Endothelial cell of umbilical vein (primary cell): Measurements from ENCODE around the gene RAC3.

ENCODE experiments used
- EZH2 ChIP-seq: IDR thresholded peaks from 2 replicates; pipeline ENCODE4 v1.6.1; 2012; ENCODE audit warnings: borderline replicate concordance, low read depth, mild to moderate bottlenecking, moderate library complexity, low read length, inconsistent platforms; ENCODE audit not compliant: severe bottlenecking
- FOS ChIP-seq: IDR thresholded peaks from 2 replicates; pipeline ENCODE4 v1.6.1; 2011; ENCODE audit warnings: mild to moderate bottlenecking, low read length, moderate library complexity, borderline replicate concordance; ENCODE audit not compliant: insufficient read depth
- POLR2A ChIP-seq: IDR thresholded peaks from 2 replicates; pipeline ENCODE4 v1.6.1; 2012; ENCODE audit warnings: low read depth, mild to moderate bottlenecking, control low read depth, low read length
- POLR2AphosphoS5 ChIP-seq: IDR thresholded peaks from 2 replicates; pipeline ENCODE4 v1.6.1; 2012; ENCODE audit warnings: low read depth, mild to moderate bottlenecking, control low read depth, low read length, moderate library complexity; ENCODE audit not compliant: insufficient read depth
- TF ChIP-seq, protein P1 (sequence below), 2 donors: IDR thresholded peaks; 1 replicate in 1 of 2; 2 replicates in 1 of 2; pipeline ENCODE4 v1.5.1; 2011; ENCODE audit warnings: low read length in 2 of 2, mild to moderate bottlenecking in 2 of 2, moderate library complexity in 2 of 2, control low read depth in 1 of 2, inconsistent platforms in 1 of 2, low read depth in 1 of 2; ENCODE audit not compliant: insufficient read depth in 1 of 2; ENCODE audit errors: extremely low read depth in 1 of 2
- TF ChIP-seq, protein P2 (sequence below): IDR thresholded peaks from 2 replicates; pipeline ENCODE4 v1.6.1; 2011; ENCODE audit not compliant: insufficient read depth, insufficient read length

- TF ChIP-seq, protein P1, sequence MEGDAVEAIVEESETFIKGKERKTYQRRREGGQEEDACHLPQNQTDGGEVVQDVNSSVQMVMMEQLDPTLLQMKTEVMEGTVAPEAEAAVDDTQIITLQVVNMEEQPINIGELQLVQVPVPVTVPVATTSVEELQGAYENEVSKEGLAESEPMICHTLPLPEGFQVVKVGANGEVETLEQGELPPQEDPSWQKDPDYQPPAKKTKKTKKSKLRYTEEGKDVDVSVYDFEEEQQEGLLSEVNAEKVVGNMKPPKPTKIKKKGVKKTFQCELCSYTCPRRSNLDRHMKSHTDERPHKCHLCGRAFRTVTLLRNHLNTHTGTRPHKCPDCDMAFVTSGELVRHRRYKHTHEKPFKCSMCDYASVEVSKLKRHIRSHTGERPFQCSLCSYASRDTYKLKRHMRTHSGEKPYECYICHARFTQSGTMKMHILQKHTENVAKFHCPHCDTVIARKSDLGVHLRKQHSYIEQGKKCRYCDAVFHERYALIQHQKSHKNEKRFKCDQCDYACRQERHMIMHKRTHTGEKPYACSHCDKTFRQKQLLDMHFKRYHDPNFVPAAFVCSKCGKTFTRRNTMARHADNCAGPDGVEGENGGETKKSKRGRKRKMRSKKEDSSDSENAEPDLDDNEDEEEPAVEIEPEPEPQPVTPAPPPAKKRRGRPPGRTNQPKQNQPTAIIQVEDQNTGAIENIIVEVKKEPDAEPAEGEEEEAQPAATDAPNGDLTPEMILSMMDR (IDR thresholded peaks at IDR 0.05; ENCODE audit: extremely low read depth in 1 of 2, insufficient read depth in 1 of 2, low read depth in 1 of 2, low read length in 2 of 2) = no peak
- TF ChIP-seq POLR2AphosphoS5 (no peak), POLR2A (no peak), FOS (no peak), EZH2 (no peak)
- TF ChIP-seq, protein P2, sequence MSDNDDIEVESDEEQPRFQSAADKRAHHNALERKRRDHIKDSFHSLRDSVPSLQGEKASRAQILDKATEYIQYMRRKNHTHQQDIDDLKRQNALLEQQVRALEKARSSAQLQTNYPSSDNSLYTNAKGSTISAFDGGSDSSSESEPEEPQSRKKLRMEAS = no peak
Observed at GRCh38 chr17:82060001-82060380, 28.5 kb downstream of the RAC3 start.
